K562 (cell line): ENCODE data around the gene CTDNEP1. TPM values are rescaled to one million over a fixed set of nuclear protein-coding genes. Genes with fewer than 3 reads are reported as not detected.

Source experiments
- BCOR ChIP-seq: fragments of 450-650 bp; IDR thresholded peaks from 2 replicates; pipeline ENCODE4 v1.6.1; 2016
- FOXM1 ChIP-seq, 2 experiments: fragments of 450-650 bp in 1 of 2; sonication (generic) in 1 of 2; formaldehyde crosslinking in 1 of 2; IDR thresholded peaks; 2 replicates each; pipeline versions ENCODE4 v1.6.1 to v1.9.0; 2017 to 2022; ENCODE audit warnings: low read depth in 2 of 2, mild to moderate bottlenecking in 2 of 2, missing genetic modification reagents in 1 of 2, moderate library complexity in 1 of 2
- GTF2F1 ChIP-seq: IDR thresholded peaks from 2 replicates; pipeline ENCODE4 v1.6.1; 2011; ENCODE audit warnings: low read depth, low read length, improper control_type of control experiment
- KHSRP ChIP-seq: fragments of 450-650 bp; IDR thresholded peaks from 2 replicates; pipeline ENCODE4 v1.6.1; 2017
- MTF1 ChIP-seq: fragments of 250-450 bp; sonication (Bioruptor Pico); IDR thresholded peaks from 2 replicates; pipeline ENCODE4 v1.9.0; 2021; ENCODE audit warnings: moderate library complexity, mild to moderate bottlenecking, inconsistent platforms, borderline replicate concordance
- MXI1 ChIP-seq: IDR thresholded peaks from 2 replicates; pipeline ENCODE4 v1.6.1; 2011; ENCODE audit warnings: low read depth, mild to moderate bottlenecking, improper control_type of control experiment, low read length
- PHB2 ChIP-seq: fragments of 450-650 bp; IDR thresholded peaks from 2 replicates; pipeline ENCODE4 v1.6.1; 2017; ENCODE audit warnings: low read depth
- RBBP5 ChIP-seq: fragments of 200-600 bp; sonication (generic); IDR thresholded peaks from 2 replicates; pipeline ENCODE4 v1.6.1; 2012; ENCODE audit warnings: borderline replicate concordance, mild to moderate bottlenecking, low read length, control low read depth, inconsistent platforms; ENCODE audit not compliant: insufficient read depth, poor library complexity, severe bottlenecking
- RBM22 ChIP-seq: fragments of 200-400 bp; formaldehyde crosslinking; IDR thresholded peaks from 2 replicates; pipeline ENCODE4 v1.6.1; 2018; ENCODE audit warnings: low read length, low read depth; ENCODE audit not compliant: poor library complexity, severe bottlenecking
- ZFP36 ChIP-seq: fragments of 150-350 bp; IDR thresholded peaks from 2 replicates; pipeline ENCODE4 v1.6.1; 2018; ENCODE audit warnings: low read length, low read depth; ENCODE audit not compliant: partially characterized antibody
- ZNF3 ChIP-seq: fragments of 250-450 bp; sonication (Bioruptor Pico); IDR thresholded peaks from 2 replicates; pipeline ENCODE4 v1.5.0; 2021; ENCODE audit warnings: mild to moderate bottlenecking, moderate library complexity
- polyA plus RNA-seq, 8 experiments: library from polyadenylated mRNA; depleted of rRNA in 4 of 8; stranded (reverse) in 5 of 8; unstranded in 3 of 8; fragments of >200 nt; fragmentation: Nextera tagmentation in 2 of 8; fragmentation: Illumina TruSeq in 1 of 8; extraction: Ambion mirVana in 2 of 8; extraction: Trizol in 1 of 8; gene quantifications; 2 replicates each; pipeline versions ENCODE4 v1.2.1 to v1.2.3, GENCODE V29; 2011 to 2014; ENCODE audit warnings: inconsistent platforms in 1 of 8, missing spikeins in 1 of 8
- total RNA-seq, 7 experiments: library from RNA; depleted of rRNA in 6 of 7; stranded (reverse); fragments of >200 nt in 6 of 7; fragmentation: Illumina TruSeq in 2 of 7; extraction: Trizol in 2 of 7; gene quantifications; 2 replicates each; pipeline versions ENCODE4 v1.2.1 to v1.2.3, GENCODE V29; 2011 to 2021; ENCODE audit warnings: low replicate concordance in 1 of 7
- TF ChIP-seq, protein P1 (sequence below), 3 experiments: fragments of 200-800 bp in 1 of 3; sonication (Bioruptor generic) in 1 of 3; sonication (generic) in 1 of 3; formaldehyde crosslinking in 1 of 3; IDR thresholded peaks; 2 replicates each; pipeline versions ENCODE4 v1.6.1 to v1.8.0; 2016 to 2022; ENCODE audit warnings: mild to moderate bottlenecking in 2 of 3, missing compliant biosample characterization in 2 of 3, missing genetic modification characterization in 2 of 3, missing genetic modification reagents in 1 of 3
- TF ChIP-seq, protein P2 (sequence below): fragments of 250-450 bp; sonication (Bioruptor Pico); IDR thresholded peaks from 2 replicates; pipeline ENCODE4 v1.4.0; 2020; ENCODE audit warnings: mild to moderate bottlenecking, moderate library complexity
- TF ChIP-seq, protein P3 (sequence below): fragments of 250-450 bp; sonication (Bioruptor Pico); IDR thresholded peaks from 2 replicates; pipeline ENCODE4 v1.4.0; 2020; ENCODE audit warnings: borderline replicate concordance
- TF ChIP-seq, protein P4 (sequence below): fragments of 200-800 bp; sonication (Bioruptor generic); IDR thresholded peaks from 2 replicates; pipeline ENCODE4 v1.6.1; 2017; ENCODE audit warnings: missing genetic modification characterization, missing compliant biosample characterization
- TF ChIP-seq, protein P5 (sequence below): sonication (generic); formaldehyde crosslinking; IDR thresholded peaks from 2 replicates; pipeline ENCODE4 v1.8.0; 2022; ENCODE audit warnings: mild to moderate bottlenecking, missing genetic modification reagents

CTDNEP1 gene
- total and polyA plus RNA-seq, 9 of the 15 experiments (the other 6 are each of a cell fraction or from before 2014, with no cell fraction given) = 10.7 to 150 (median 28.5) TPM

DNA sequence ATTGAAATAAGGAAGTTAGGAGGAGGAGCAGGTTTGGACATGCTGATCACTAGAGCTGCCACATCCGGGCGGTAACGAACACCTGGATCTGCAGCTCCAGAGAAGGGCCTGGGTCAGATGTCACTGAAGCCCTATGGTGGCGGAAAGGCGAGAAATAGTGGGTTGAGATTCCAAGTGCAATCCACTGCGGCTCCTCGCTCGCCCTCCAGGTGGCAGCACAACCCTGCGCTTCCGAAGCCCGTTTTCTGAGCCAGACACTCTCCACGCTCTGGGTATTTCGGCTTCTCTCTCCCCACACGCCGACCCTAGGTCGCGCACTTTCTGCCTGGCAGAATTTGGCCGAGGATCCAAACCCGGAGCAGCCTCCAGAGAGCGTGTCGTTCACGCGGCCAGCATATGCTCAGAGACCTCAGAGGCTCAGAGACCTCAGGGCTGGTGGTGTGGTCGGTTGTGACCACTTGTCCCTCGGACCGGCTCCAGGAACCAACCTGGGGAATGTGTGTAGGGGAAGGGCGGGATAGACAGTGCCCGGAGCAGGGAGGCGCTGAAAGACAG is 29.1 kb upstream of the CTDNEP1 start (continued):
- TF ChIP-seq, protein P1, sequence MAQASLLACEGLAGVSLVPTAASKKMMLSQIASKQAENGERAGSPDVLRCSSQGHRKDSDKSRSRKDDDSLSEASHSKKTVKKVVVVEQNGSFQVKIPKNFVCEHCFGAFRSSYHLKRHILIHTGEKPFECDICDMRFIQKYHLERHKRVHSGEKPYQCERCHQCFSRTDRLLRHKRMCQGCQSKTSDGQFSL (CRISPR knock-in tag; IDR thresholded peaks at IDR 0.05) = 0 out of 2 replicates have a peak, but pooled peaks have one; percentile 60
- TF ChIP-seq, protein P1 (tag; IDR thresholded peaks at IDR 0.05) = no peak
- TF ChIP-seq MXI1 = no peak
- no peak for TF ChIP-seq MTF1 (CRISPR knock-in tag)
- TF ChIP-seq, protein P2, sequence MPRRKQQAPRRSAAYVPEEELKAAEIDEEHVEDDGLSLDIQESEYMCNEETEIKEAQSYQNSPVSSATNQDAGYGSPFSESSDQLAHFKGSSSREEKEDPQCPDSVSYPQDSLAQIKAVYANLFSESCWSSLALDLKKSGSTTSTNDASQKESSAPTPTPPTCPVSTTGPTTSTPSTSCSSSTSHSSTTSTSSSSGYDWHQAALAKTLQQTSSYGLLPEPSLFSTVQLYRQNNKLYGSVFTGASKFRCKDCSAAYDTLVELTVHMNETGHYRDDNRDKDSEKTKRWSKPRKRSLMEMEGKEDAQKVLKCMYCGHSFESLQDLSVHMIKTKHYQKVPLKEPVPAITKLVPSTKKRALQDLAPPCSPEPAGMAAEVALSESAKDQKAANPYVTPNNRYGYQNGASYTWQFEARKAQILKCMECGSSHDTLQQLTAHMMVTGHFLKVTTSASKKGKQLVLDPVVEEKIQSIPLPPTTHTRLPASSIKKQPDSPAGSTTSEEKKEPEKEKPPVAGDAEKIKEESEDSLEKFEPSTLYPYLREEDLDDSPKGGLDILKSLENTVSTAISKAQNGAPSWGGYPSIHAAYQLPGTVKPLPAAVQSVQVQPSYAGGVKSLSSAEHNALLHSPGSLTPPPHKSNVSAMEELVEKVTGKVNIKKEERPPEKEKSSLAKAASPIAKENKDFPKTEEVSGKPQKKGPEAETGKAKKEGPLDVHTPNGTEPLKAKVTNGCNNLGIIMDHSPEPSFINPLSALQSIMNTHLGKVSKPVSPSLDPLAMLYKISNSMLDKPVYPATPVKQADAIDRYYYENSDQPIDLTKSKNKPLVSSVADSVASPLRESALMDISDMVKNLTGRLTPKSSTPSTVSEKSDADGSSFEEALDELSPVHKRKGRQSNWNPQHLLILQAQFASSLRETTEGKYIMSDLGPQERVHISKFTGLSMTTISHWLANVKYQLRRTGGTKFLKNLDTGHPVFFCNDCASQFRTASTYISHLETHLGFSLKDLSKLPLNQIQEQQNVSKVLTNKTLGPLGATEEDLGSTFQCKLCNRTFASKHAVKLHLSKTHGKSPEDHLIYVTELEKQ (CRISPR knock-in tag) = no peak
- no peak for TF ChIP-seq ZFP36
- TF ChIP-seq KHSRP = no peak
- TF ChIP-seq, protein P3, sequence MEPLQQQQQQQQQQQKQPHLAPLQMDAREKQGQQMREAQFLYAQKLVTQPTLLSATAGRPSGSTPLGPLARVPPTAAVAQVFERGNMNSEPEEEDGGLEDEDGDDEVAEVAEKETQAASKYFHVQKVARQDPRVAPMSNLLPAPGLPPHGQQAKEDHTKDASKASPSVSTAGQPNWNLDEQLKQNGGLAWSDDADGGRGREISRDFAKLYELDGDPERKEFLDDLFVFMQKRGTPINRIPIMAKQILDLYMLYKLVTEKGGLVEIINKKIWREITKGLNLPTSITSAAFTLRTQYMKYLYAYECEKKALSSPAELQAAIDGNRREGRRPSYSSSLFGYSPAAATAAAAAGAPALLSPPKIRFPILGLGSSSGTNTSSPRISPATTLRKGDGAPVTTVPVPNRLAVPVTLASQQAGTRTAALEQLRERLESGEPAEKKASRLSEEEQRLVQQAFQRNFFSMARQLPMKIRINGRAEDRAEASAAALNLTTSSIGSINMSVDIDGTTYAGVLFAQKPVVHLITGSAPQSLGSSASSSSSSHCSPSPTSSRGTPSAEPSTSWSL (CRISPR knock-in tag) = no peak
- TF ChIP-seq GTF2F1 = no peak
- TF ChIP-seq, protein P4, sequence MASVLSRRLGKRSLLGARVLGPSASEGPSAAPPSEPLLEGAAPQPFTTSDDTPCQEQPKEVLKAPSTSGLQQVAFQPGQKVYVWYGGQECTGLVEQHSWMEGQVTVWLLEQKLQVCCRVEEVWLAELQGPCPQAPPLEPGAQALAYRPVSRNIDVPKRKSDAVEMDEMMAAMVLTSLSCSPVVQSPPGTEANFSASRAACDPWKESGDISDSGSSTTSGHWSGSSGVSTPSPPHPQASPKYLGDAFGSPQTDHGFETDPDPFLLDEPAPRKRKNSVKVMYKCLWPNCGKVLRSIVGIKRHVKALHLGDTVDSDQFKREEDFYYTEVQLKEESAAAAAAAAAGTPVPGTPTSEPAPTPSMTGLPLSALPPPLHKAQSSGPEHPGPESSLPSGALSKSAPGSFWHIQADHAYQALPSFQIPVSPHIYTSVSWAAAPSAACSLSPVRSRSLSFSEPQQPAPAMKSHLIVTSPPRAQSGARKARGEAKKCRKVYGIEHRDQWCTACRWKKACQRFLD (CRISPR knock-in tag) = no peak
- TF ChIP-seq BCOR = no peak
- TF ChIP-seq, protein P5, sequence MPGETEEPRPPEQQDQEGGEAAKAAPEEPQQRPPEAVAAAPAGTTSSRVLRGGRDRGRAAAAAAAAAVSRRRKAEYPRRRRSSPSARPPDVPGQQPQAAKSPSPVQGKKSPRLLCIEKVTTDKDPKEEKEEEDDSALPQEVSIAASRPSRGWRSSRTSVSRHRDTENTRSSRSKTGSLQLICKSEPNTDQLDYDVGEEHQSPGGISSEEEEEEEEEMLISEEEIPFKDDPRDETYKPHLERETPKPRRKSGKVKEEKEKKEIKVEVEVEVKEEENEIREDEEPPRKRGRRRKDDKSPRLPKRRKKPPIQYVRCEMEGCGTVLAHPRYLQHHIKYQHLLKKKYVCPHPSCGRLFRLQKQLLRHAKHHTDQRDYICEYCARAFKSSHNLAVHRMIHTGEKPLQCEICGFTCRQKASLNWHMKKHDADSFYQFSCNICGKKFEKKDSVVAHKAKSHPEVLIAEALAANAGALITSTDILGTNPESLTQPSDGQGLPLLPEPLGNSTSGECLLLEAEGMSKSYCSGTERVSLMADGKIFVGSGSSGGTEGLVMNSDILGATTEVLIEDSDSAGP (CRISPR knock-in tag) = 0 out of 2 replicates have a peak, but pooled peaks have one; percentile 23
- TF ChIP-seq PHB2 = no peak
- no peak for TF ChIP-seq ZNF3
- no peak for TF ChIP-seq FOXM1 (IDR thresholded peaks at IDR 0.05; ENCODE audit: low read depth)
- TF ChIP-seq FOXM1 (CRISPR knock-in tag; IDR thresholded peaks at IDR 0.05; ENCODE audit: low read depth) = 0 out of 2 replicates have a peak, but pooled peaks have one; percentile 40
- TF ChIP-seq RBBP5 = no peak
- TF ChIP-seq RBM22 = no peak
